ENCODE results near the gene KDF1.
"Not testable (repeated sequence)": the region's sequence is repeated elsewhere in the genome, so short reads cannot be mapped to it uniquely, and the experiment has no call there.

The KDF1 gene

GRCh38 chr1:26994020-26994786 lies 33.9 kb upstream of the KDF1 start:
- peak; percentile 14 for DNase-seq

- DNase-seq, result peak; percentile 70
Measured at GRCh38 chr1:26993237-26994019, 33.2 kb upstream of the KDF1 start, which contains the start of gene TRNP1. Gene TRNP1 (plus strand): TSS chr1:26993692. CDS start chr1:26993787, 95 bp downstream.

- DNase-seq, result peak; percentile 9
Measured at GRCh38 chr1:26991310-26992116, 31.2 kb upstream of the KDF1 start.

- not testable (repeated sequence) for DNase-seq
Measured at GRCh38 chr1:26989403-26990109, 29.3 kb upstream of the KDF1 start.

GRCh38 chr1:26986658-26987057 lies 26.4 kb upstream of the KDF1 start:
- DNase-seq, result no peak

- DNase-seq, result no peak
Measured at GRCh38 chr1:26984291-26984690, 24.0 kb upstream of the KDF1 start.

GRCh38 chr1:26983863-26984262 lies 23.6 kb upstream of the KDF1 start:
- no peak for DNase-seq

- no peak for DNase-seq
Measured at GRCh38 chr1:26981146-26981846, 21.0 kb upstream of the KDF1 start.

GRCh38 chr1:26978901-26979300 lies 18.6 kb upstream of the KDF1 start:
- DNase-seq, result no peak

- DNase-seq, result no peak
Measured at GRCh38 chr1:26976621-26977510, 16.6 kb upstream of the KDF1 start.

GRCh38 chr1:26972821-26973220 lies 12.6 kb upstream of the KDF1 start:
- no peak for DNase-seq

GRCh38 chr1:26972390-26972789 lies 12.1 kb upstream of the KDF1 start:
- no peak for DNase-seq

GRCh38 chr1:26971590-26971989 lies 11.3 kb upstream of the KDF1 start:
- no peak for DNase-seq

- DNase-seq, result no peak
Measured at GRCh38 chr1:26970810-26971209, 10.5 kb upstream of the KDF1 start.

- no peak for DNase-seq
Measured at GRCh38 chr1:26965628-26966027, 5.4 kb upstream of the KDF1 start.

GRCh38 chr1:26965213-26965612 lies 4.9 kb upstream of the KDF1 start:
- DNase-seq, result no peak

- DNase-seq, result no peak
Measured at GRCh38 chr1:26961826-26962225, 1.6 kb upstream of the KDF1 start.

GRCh38 chr1:26960625-26960966 lies 328 bp upstream of the KDF1 start:
- DNase-seq, result no peak

GRCh38 chr1:26959270-26959669 lies 998 bp downstream of the KDF1 start:
- no peak for DNase-seq

GRCh38 chr1:26957306-26957705 lies 3.0 kb downstream of the KDF1 start:
- DNase-seq, result no peak

- no peak for DNase-seq
Measured at GRCh38 chr1:26956321-26956720, 3.9 kb downstream of the KDF1 start.

Data from stimulated activated CD4-positive, alpha-beta T cell treated with anti-CD3 and anti-CD28 coated beads, Interleukin-4, amount 100 ng/mL, for 24 hours (primary cell).